K562 (cell line): ENCODE data around the gene SIRT7. TPM values are rescaled to one million over a fixed set of nuclear protein-coding genes. Genes with fewer than 3 reads are reported as not detected.
A peak's percentile ranks its signal among the peaks of the same experiment; 100 is the strongest.

Experiments used
- ATAC-seq: fragments of 200-7000 bp; cut with Tn5 transposase; 3 replicates; pipeline ENCODE4 v1.9.1; 2020; ENCODE audit warnings: moderate library complexity
- BruUV-seq: library from RNA; stranded (reverse); fragments of 400-500 nt; replicated peaks from 2 replicates; lab custom pipeline; 2021; lab: Mats Ljungman, UMichigan
- CTCF ChIA-PET: fragments of 300-600 bp; formaldehyde crosslinking; extraction: SDS; loops from one replicate; lab custom pipeline; 2021; ENCODE audit warnings: low intra/inter-chr PET ratio; lab: Yijun Ruan, JAX
- POLR2A ChIA-PET: fragments of 300-600, 350-650 bp; sonication (Branson Sonifier 250); formaldehyde crosslinking; extraction: SDS; loops from one replicate; lab custom pipeline; 2021; ENCODE audit warnings: antibody characterized with exemption, inconsistent platforms; lab: Yijun Ruan, JAX
- DNase-seq, 4 experiments: peaks; one replicate each; pipeline versions ENCODE4 v3.0.0 to v3.0.0-alpha.2; 2011 to 2018; ENCODE audit warnings: low spot score in 3 of 4, mixed read lengths in 3 of 4; ENCODE audit errors: extremely low read depth in 1 of 4
- FAIRE-seq: peaks from 2 replicates; lab custom pipeline; 2011; peaks lifted over from hg19 to GRCh38; lab: Jason Lieb, UNC
- H2AFZ ChIP-seq: 2 replicates; pipeline ENCODE4 v1.6.0; 2011; ENCODE audit warnings: low read depth, low read length, control low read depth, inconsistent platforms
- H3K27ac ChIP-seq: fragments of 200-600 bp; 3 replicates; pipeline ENCODE4 v1.8.0; 2011; ENCODE audit warnings: low read depth, mild to moderate bottlenecking, control low read depth, inconsistent platforms, low read length, moderate library complexity, mixed read lengths; ENCODE audit errors: extremely low read depth
- H3K27me3 ChIP-seq, 2 experiments: fragments of 300-600 bp in 1 of 2; 2 replicates in 1 of 2; 3 replicates in 1 of 2; pipeline versions ENCODE4 v1.6.0 to v1.8.0; 2011; ENCODE audit warnings: inconsistent platforms in 2 of 2, low read length in 2 of 2, mild to moderate bottlenecking in 1 of 2, mixed read lengths in 1 of 2, moderate library complexity in 1 of 2; ENCODE audit not compliant: control insufficient read depth in 2 of 2, insufficient read depth in 2 of 2
- H3K36me3 ChIP-seq: fragments of 300-600 bp; 3 replicates; pipeline ENCODE4 v1.8.0; 2011; ENCODE audit warnings: mild to moderate bottlenecking, low read length, inconsistent platforms; ENCODE audit not compliant: control insufficient read depth, insufficient read depth
- H3K4me1 ChIP-seq, 2 experiments: fragments of 200-600 bp in 1 of 2; replicated peaks in 1 of 2; 2 replicates in 1 of 2; 3 replicates in 1 of 2; pipeline versions ENCODE4 v1.5.1 to v1.8.0; 2011; ENCODE audit warnings: inconsistent platforms in 2 of 2, low read length in 2 of 2, mild to moderate bottlenecking in 1 of 2, mixed read lengths in 1 of 2, moderate library complexity in 1 of 2; ENCODE audit not compliant: control insufficient read depth in 2 of 2, insufficient read depth in 2 of 2
- H3K4me2 ChIP-seq: 2 replicates; pipeline ENCODE4 v1.6.1; 2011; ENCODE audit warnings: low read length, control low read depth, inconsistent platforms, mixed read lengths; ENCODE audit not compliant: insufficient read depth
- H3K4me3 ChIP-seq: fragments of 200-600 bp; sonication (generic), shearing (Covaris generic); 2 replicates; pipeline ENCODE4 v1.5.1; 2016; ENCODE audit warnings: control low read depth, inconsistent platforms
- H3K79me2 ChIP-seq: fragments of 200-600 bp; 3 replicates; pipeline ENCODE4 v1.8.0; 2011; ENCODE audit warnings: low read length, inconsistent platforms; ENCODE audit not compliant: control insufficient read depth, insufficient read depth
- H3K9ac ChIP-seq, 2 experiments: 2 replicates each; pipeline versions ENCODE4 v1.6.0 to v1.6.1; 2011; ENCODE audit warnings: low read depth in 2 of 2, low read length in 2 of 2, control low read depth in 1 of 2, inconsistent platforms in 1 of 2, mild to moderate bottlenecking in 1 of 2, mixed read lengths in 1 of 2; ENCODE audit not compliant: insufficient read depth in 1 of 2
- H3K9me1 ChIP-seq: one replicate; pipeline ENCODE4 v1.6.0; 2011; ENCODE audit warnings: inconsistent platforms, mild to moderate bottlenecking, low read length, moderate library complexity; ENCODE audit not compliant: control insufficient read depth, insufficient read depth
- H3K9me3 ChIP-seq: replicated peaks from 2 replicates; pipeline ENCODE4 v1.5.1; 2011; ENCODE audit warnings: low read depth, low read length, inconsistent platforms; ENCODE audit not compliant: control insufficient read depth, insufficient read depth
- H4K20me1 ChIP-seq: replicated peaks from 2 replicates; pipeline ENCODE4 v1.6.1; 2011; ENCODE audit warnings: low read length, inconsistent platforms, mixed read lengths; ENCODE audit not compliant: control insufficient read depth, insufficient read depth
- BCOR ChIP-seq: fragments of 450-650 bp; IDR thresholded peaks from 2 replicates; pipeline ENCODE4 v1.6.1; 2016
- CBFA2T3 ChIP-seq: fragments of 450-650 bp; IDR thresholded peaks from 2 replicates; pipeline ENCODE4 v1.6.1; 2017
- CHD2 ChIP-seq: IDR thresholded peaks from 2 replicates; pipeline ENCODE4 v1.6.1; 2011; ENCODE audit warnings: low read depth, low read length
- DNMT1 ChIP-seq: fragments of 450-650 bp; IDR thresholded peaks from 2 replicates; pipeline ENCODE4 v1.6.1; 2016; ENCODE audit warnings: antibody characterized with exemption, mild to moderate bottlenecking
- MAFF ChIP-seq: IDR thresholded peaks from 2 replicates; pipeline ENCODE4 v1.6.1; 2012; ENCODE audit warnings: low read length, improper control_type of control experiment
- MEF2D ChIP-seq: conservative IDR thresholded peaks from 2 replicates; pipeline ENCODE4 v1.6.1; 2016; ENCODE audit warnings: low read depth, missing genetic modification characterization, missing compliant biosample characterization
- MYC ChIP-seq, 2 experiments: fragments of 250-450 bp in 1 of 2; sonication (Bioruptor Pico) in 1 of 2; IDR thresholded peaks; 2 replicates each; pipeline versions ENCODE4 v1.5.1 to v1.6.1; 2012 to 2021; ENCODE audit warnings: low read depth in 2 of 2, borderline replicate concordance in 1 of 2, improper control_type of control experiment in 1 of 2, low read length in 1 of 2, mild to moderate bottlenecking in 1 of 2, moderate library complexity in 1 of 2
- PHB2 ChIP-seq: fragments of 450-650 bp; IDR thresholded peaks from 2 replicates; pipeline ENCODE4 v1.6.1; 2017; ENCODE audit warnings: low read depth
- SIN3B ChIP-seq: fragments of 450-650 bp; IDR thresholded peaks from 2 replicates; pipeline ENCODE4 v1.6.1; 2017; ENCODE audit warnings: low read depth, mild to moderate bottlenecking, moderate library complexity
- SMARCB1 ChIP-seq: IDR thresholded peaks from 2 replicates; pipeline ENCODE4 v1.6.1; 2011; ENCODE audit warnings: improper control_type of control experiment, low read depth; ENCODE audit not compliant: insufficient read length
- SRF ChIP-seq, 2 experiments: fragments of 250-450, 450-650 bp in 1 of 2; sonication (Bioruptor Pico) in 1 of 2; sonication (generic) in 1 of 2; formaldehyde crosslinking; IDR thresholded peaks; 2 replicates each; pipeline versions ENCODE4 v1.5.0 to v1.5.1; 2020 to 2022; ENCODE audit warnings: mild to moderate bottlenecking in 1 of 2, missing genetic modification reagents in 1 of 2
- TAF9B ChIP-seq: fragments of 450-650 bp; IDR thresholded peaks from 2 replicates; pipeline ENCODE4 v1.6.1; 2018; ENCODE audit warnings: mild to moderate bottlenecking; ENCODE audit not compliant: partially characterized antibody
- TAL1 ChIP-seq: fragments of 450-650 bp; IDR thresholded peaks from 2 replicates; pipeline ENCODE4 v1.6.1; 2016; ENCODE audit warnings: mild to moderate bottlenecking
- TRIM28 ChIP-seq: fragments of 450-650 bp; IDR thresholded peaks from 2 replicates; pipeline ENCODE4 v1.6.1; 2017
- ZNF121 ChIP-seq: sonication (generic); formaldehyde crosslinking; conservative IDR thresholded peaks from 2 replicates; pipeline ENCODE4 v1.8.0; 2022; ENCODE audit warnings: missing genetic modification reagents
- ZNF133 ChIP-seq: fragments of 250-450 bp; sonication (Bioruptor Pico); IDR thresholded peaks from 2 replicates; pipeline ENCODE4 v1.4.0; 2020; ENCODE audit warnings: mild to moderate bottlenecking
- ZNF217 ChIP-seq: sonication (generic); formaldehyde crosslinking; IDR thresholded peaks from 2 replicates; pipeline ENCODE4 v1.8.0; 2022; ENCODE audit warnings: mild to moderate bottlenecking, missing genetic modification reagents
- ZNF239 ChIP-seq: fragments of 250-450 bp; sonication (Bioruptor Pico); IDR thresholded peaks from 2 replicates; pipeline ENCODE4 v1.4.0; 2020; ENCODE audit warnings: mild to moderate bottlenecking
- WGBS: fragments of 100-300 bp; shearing (Covaris generic); methylation state at CpG from one replicate; pipeline ENCODE4 v1.1.6; 2016; ENCODE audit warnings: low coverage, mixed read lengths; ENCODE audit not compliant: insufficient coverage; ENCODE audit errors: missing lambda C conversion rate; 5-methylcytosine and 5-hydroxymethylcytosine counted together
- in situ Hi-C: fragments of 300-500 bp; cut with MboI; formaldehyde crosslinking; loops from 4 replicates; pipeline ENCODE4 v1.15.0; 2018; ENCODE audit warnings: inconsistent platforms, mixed read lengths
- intact Hi-C: fragments of 100-400 bp; cut with micrococcal nuclease; formaldehyde crosslinking; loops from 2 replicates; pipeline ENCODE4 v1.14.2; 2022
- polyA plus RNA-seq, 8 experiments: library from polyadenylated mRNA; depleted of rRNA in 4 of 8; stranded (reverse) in 5 of 8; unstranded in 3 of 8; fragments of >200 nt; fragmentation: Nextera tagmentation in 2 of 8; fragmentation: Illumina TruSeq in 1 of 8; extraction: Ambion mirVana in 2 of 8; extraction: Trizol in 1 of 8; gene quantifications; 2 replicates each; pipeline versions ENCODE4 v1.2.1 to v1.2.3, GENCODE V29; 2011 to 2014; ENCODE audit warnings: inconsistent platforms in 1 of 8, missing spikeins in 1 of 8
- total RNA-seq, 7 experiments: library from RNA; depleted of rRNA in 6 of 7; stranded (reverse); fragments of >200 nt in 6 of 7; fragmentation: Illumina TruSeq in 2 of 7; extraction: Trizol in 2 of 7; gene quantifications; 2 replicates each; pipeline versions ENCODE4 v1.2.1 to v1.2.3, GENCODE V29; 2011 to 2021; ENCODE audit warnings: low replicate concordance in 1 of 7

The SIRT7 gene
- total and polyA plus RNA-seq, 9 of the 15 experiments (the other 6 are each of a cell fraction or from before 2014, with no cell fraction given), result 1.6 to 54.8 (median 20.3) TPM

GRCh38 chr17:81947189-81947588 is 29.2 kb upstream of the SIRT7 start, which contains the start of gene MYADML2:
MYADML2 (minus strand) TSS chr17:81947233; CDS start chr17:81941741, 5,492 bp downstream.
- no peak within 1 kb of the TSS for H3K4me2 ChIP-seq
- no peaks in the 10 kb centered on the region for H3K36me3 ChIP-seq
- in situ Hi-C loops (no loop called here), intact Hi-C loops (no loop called here)
- H4K20me1 ChIP-seq, result no peaks in the 10 kb centered on the region
- no TSS peak for BruUV-seq
- H3K9ac ChIP-seq, result peak within 1 kb of the TSS in 1 of 2 experiments; percentile 52; a peak in 1 of 4 replicates
- no peak within 1 kb of the TSS for H3K4me3 ChIP-seq
- ChIA-PET CTCF (no interaction called here), POLR2A (interaction anchor here (1.7 to 2.2 kb wide), 2 partner anchors 9 to 13 kb away, joined by 4 to 7 read pairs; no protein-coding TSS in a partner anchor)
- no peaks in the 10 kb centered on the region for H3K9me1 ChIP-seq
- DNase-seq (peak in 1 of 4 experiments; percentile 2), ATAC-seq (no peak), FAIRE-seq (peak; percentile 32)
- no peaks in the 10 kb centered on the region for H3K27me3 ChIP-seq
- no peak within 1 kb of the TSS for H2AFZ ChIP-seq
- peaks cover 0 to 18% of the 10 kb centered on the region in 2 experiments; a peak in 3 of 5 replicates for H3K4me1 ChIP-seq
- H3K79me2 ChIP-seq, result no peaks in the 10 kb centered on the region
- WGBS, result 62% methylated on average over 13 of the region's 13 CpGs
- no peak within 1 kb of the TSS for H3K27ac ChIP-seq
- H3K9me3 ChIP-seq, result no peaks in the 10 kb centered on the region; the same call in 1 of the 2 replicates
- TF ChIP-seq MAFF (no peak), TAL1 (no peak), ZNF239 (CRISPR knock-in tag) (no peak)

- Histone ChIP-seq H3K27me3 (no peaks in the 10 kb centered on the region), H2AFZ (peak overlapping the region; percentile 15; the same call in 1 of the 2 replicates), H3K9me1 (no peaks in the 10 kb centered on the region), H3K79me2 (no peaks in the 10 kb centered on the region), H4K20me1 (no peaks in the 10 kb centered on the region), H3K27ac (no peak overlapping the region), H3K4me2 (no peak overlapping the region), H3K9me3 (no peaks in the 10 kb centered on the region), H3K9ac (no peak overlapping the region), H3K36me3 (no peaks in the 10 kb centered on the region), H3K4me3 (no peak overlapping the region), H3K4me1 (peaks cover 0 to 35% of the 10 kb centered on the region in 2 experiments; a peak in 3 of 5 replicates)
- in situ Hi-C loops (no loop called here), intact Hi-C loops (no loop called here)
- no peak for ATAC-seq
- ChIA-PET POLR2A (interaction anchor here (1.1 to 1.7 kb wide), 3 partner anchors 9 to 18 kb away, joined by 3 to 7 read pairs (median 3); no protein-coding TSS in a partner anchor), CTCF (no interaction called here)
- WGBS, result 65% methylated on average over 9 of the region's 9 CpGs
- no TSS peak for BruUV-seq
- no peak for DNase-seq
- no peak for FAIRE-seq
- no peak for TF ChIP-seq DNMT1
- no peak for TF ChIP-seq CHD2
- no peak for TF ChIP-seq TRIM28
- TF ChIP-seq ZNF217, result no peak
- TF ChIP-seq MEF2D, result no peak
- no peak for TF ChIP-seq PHB2
- no peak for TF ChIP-seq TAF9B
- no peak for TF ChIP-seq SRF (CRISPR knock-in tag; IDR thresholded peaks at IDR 0.05)
- no peak for TF ChIP-seq CBFA2T3
- TF ChIP-seq SMARCB1, result no peak
- peak; percentile 38; the same call in 1 of the 2 replicates for TF ChIP-seq BCOR
- TF ChIP-seq ZNF133 (CRISPR knock-in tag), result no peak
- no peak for TF ChIP-seq SIN3B
- TF ChIP-seq ZNF121 (CRISPR knock-in tag), result peak; percentile 93
- TF ChIP-seq MYC (IDR thresholded peaks at IDR 0.05; ENCODE audit: low read depth, low read length), result no peak
- no peak for TF ChIP-seq MYC (CRISPR knock-in tag; IDR thresholded peaks at IDR 0.05; ENCODE audit: borderline replicate concordance, low read depth)
Observed at GRCh38 chr17:81944858-81945257, 26.9 kb upstream of the SIRT7 start.
